ENCODE data around the gene OR2F1.

OR2F1 gene

DNA sequence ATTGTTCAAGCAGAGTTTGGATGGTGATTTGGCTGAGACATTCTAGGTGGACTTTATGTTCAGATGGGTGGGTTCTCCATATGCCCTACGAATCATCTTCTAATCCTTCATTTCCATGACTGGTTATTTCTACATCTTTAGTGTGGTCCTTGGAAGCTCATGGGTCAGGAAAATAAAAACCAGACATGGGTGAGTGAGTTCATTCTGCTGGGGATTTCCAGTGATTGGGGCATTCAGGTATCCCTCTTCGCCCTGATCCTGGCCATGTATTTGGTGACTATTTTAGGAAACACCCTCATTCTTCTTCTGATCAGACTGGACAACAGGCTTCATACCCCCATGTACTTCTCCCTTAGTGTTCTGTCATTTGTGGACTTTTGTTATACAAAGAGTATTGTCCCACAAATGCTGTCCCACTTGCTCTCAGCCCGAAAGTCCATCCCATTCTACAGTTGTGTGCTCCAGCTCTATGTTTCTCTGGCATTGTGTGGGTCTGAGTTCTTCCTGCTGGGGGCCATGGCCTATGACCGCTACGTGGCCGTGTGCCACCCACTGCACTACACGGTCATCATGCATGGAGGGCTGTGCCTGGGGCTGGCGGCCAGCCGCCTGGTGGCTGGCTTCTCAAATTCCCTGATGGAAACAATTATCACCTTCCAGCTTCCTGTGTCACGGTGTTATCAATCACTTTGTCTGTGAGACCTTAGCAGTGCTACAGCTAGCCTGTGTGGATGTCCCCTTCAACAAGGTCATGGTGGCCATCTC is 26.3 kb downstream of the OR2F1 start:
- H3K4me1 ChIP-seq (ENCODE audit: control insufficient read depth, insufficient read depth, low read length, unreplicated experiment): peaks cover 27% of the 10 kb centered on the region
- H2AFZ ChIP-seq (ENCODE audit: low read length, unreplicated experiment): no peak overlapping the region
- H3K4me3 ChIP-seq (ENCODE audit: low read depth, low read length): no peak overlapping the region
- peak overlapping the region; percentile 80; the same call in 1 of the 2 replicates for H3K27ac ChIP-seq (ENCODE audit: low read depth, low read length)
- no peaks in the 10 kb centered on the region for H3K27me3 ChIP-seq (ENCODE audit: insufficient read depth, low read length)
- no peaks in the 10 kb centered on the region for H3K36me3 ChIP-seq (ENCODE audit: insufficient read depth, low read length)
- H3K79me2 ChIP-seq (ENCODE audit: control insufficient read depth, insufficient read depth, low read length, unreplicated experiment): no peaks in the 10 kb centered on the region

DNA sequence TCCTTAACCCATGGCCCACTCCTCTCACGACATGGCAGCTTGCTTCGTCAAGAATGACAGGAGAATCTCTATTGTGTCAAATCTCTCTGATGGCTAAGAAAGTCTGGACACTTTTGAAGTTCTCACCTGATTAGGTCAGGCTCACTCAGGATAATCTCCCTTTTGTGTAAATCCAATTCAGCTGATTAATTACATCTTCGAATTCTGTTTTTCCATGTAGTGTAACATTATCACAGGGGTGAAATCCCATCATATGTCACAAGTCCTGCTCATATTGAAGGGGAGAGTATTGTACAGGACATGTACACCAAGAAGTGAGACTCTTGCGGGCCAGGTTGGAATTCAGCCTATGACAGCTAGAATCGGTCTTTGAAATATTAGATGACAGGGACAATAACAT is 29.3 kb downstream of the OR2F1 start:
- no peak overlapping the region for H3K4me3 ChIP-seq (ENCODE audit: low read depth, low read length)
- no peak overlapping the region for H3K27ac ChIP-seq (ENCODE audit: low read depth, low read length)
- H3K4me1 ChIP-seq (ENCODE audit: control insufficient read depth, insufficient read depth, low read length, unreplicated experiment): peaks cover 28% of the 10 kb centered on the region
- H3K36me3 ChIP-seq (ENCODE audit: insufficient read depth, low read length): no peaks in the 10 kb centered on the region
- H3K79me2 ChIP-seq (ENCODE audit: control insufficient read depth, insufficient read depth, low read length, unreplicated experiment): no peaks in the 10 kb centered on the region
- no peak overlapping the region for H2AFZ ChIP-seq (ENCODE audit: low read length, unreplicated experiment)
- H3K27me3 ChIP-seq (ENCODE audit: insufficient read depth, low read length): no peaks in the 10 kb centered on the region

DNA sequence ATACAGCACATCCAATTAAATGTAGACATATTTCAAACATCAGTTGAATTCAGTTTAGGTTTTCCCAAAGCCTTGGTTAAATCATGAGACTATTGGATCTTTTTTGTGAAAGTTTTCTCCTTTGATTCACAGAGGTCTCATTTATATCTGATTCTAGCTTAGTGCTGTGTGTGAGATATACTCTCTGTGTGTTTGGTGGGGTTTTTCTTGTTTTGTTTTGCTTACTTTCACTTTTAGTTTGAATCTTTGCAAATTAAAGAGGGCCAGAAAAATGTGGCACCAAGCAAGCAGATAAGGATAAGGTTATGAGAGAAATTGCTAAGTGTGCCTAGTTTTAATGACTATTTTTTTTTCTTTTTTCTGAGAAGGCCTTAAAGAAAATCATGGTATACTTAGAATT is 32.9 kb downstream of the OR2F1 start:
- peak overlapping the region; percentile 98 for H2AFZ ChIP-seq (ENCODE audit: low read length, unreplicated experiment)
- H3K36me3 ChIP-seq (ENCODE audit: insufficient read depth, low read length): no peaks in the 10 kb centered on the region
- H3K4me3 ChIP-seq (ENCODE audit: low read depth, low read length): peak overlapping the region; percentile 48
- H3K27ac ChIP-seq (ENCODE audit: low read depth, low read length): no peak overlapping the region
- H3K27me3 ChIP-seq (ENCODE audit: insufficient read depth, low read length): no peaks in the 10 kb centered on the region
- H3K4me1 ChIP-seq (ENCODE audit: control insufficient read depth, insufficient read depth, low read length, unreplicated experiment): peaks cover 8% of the 10 kb centered on the region
- no peaks in the 10 kb centered on the region for H3K79me2 ChIP-seq (ENCODE audit: control insufficient read depth, insufficient read depth, low read length, unreplicated experiment)

DNA sequence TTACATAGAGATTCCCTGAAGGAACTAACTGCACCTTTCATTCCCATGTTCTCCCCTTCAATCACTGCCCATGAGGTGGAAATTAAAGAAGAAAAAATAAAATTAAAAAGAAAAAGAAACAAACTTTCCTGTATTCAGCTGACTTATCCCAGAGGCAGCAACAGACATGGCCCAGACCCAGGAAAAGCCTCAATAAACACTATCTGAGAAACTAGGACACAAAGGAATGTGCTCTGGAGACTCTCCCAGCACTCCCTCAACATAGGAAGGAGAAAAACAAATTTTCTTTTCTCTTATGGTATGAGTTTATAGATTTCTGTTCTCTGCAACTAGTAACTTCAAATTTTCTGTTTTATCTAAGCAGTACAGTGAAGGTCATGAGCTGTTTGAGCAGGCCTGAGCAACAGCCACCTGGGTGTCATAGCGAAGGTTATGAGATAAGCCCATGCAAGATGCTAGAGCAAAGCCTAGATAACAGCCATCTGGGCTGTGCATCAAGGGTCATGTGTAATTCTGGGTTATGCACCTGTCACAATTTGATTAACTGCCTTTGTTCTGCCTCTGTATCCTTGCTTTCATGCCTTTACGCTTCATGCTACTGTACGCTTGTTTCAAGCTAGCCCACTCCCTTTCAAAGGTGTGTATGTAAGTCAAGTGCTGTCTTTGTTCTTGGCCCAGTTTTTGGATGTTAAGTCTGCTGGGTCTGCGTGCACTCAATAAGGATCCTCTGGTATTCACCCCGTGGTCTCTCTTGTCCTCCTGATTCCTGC is 34.5 kb downstream of the OR2F1 start:
- no peak overlapping the region for H3K27ac ChIP-seq (ENCODE audit: low read depth, low read length)
- peaks cover 8% of the 10 kb centered on the region for H3K4me1 ChIP-seq (ENCODE audit: control insufficient read depth, insufficient read depth, low read length, unreplicated experiment)
- no peak overlapping the region for H2AFZ ChIP-seq (ENCODE audit: low read length, unreplicated experiment)
- no peaks in the 10 kb centered on the region for H3K27me3 ChIP-seq (ENCODE audit: insufficient read depth, low read length)
- H3K4me3 ChIP-seq (ENCODE audit: low read depth, low read length): no peak overlapping the region
- no peaks in the 10 kb centered on the region for H3K36me3 ChIP-seq (ENCODE audit: insufficient read depth, low read length)
- H3K79me2 ChIP-seq (ENCODE audit: control insufficient read depth, insufficient read depth, low read length, unreplicated experiment): no peaks in the 10 kb centered on the region

DNA sequence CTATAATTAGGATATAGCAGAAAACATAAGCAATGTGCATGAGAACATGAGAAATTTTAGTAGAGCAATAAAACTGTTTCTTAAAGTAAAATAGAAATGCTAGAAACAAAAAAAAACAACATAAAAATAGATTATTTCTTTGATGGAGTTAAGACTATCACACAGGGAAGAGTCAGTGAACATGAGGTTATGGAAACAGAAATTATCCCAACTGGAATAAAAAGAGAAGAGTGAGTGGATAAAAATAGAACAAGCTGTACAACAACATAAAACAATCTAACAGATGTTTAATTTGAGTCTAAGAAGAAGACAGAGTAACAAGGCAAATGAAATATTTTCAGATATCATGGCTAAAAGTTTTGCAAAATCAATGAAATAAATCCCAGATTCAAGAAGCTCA is 38.0 kb downstream of the OR2F1 start:
- Histone ChIP-seq H3K27me3 (ENCODE audit: insufficient read depth, low read length) (no peaks in the 10 kb centered on the region), H3K27ac (ENCODE audit: low read depth, low read length) (no peak overlapping the region), H3K4me3 (ENCODE audit: low read depth, low read length) (no peak overlapping the region), H2AFZ (ENCODE audit: low read length, unreplicated experiment) (no peak overlapping the region), H3K79me2 (ENCODE audit: control insufficient read depth, insufficient read depth, low read length, unreplicated experiment) (no peaks in the 10 kb centered on the region), H3K4me1 (ENCODE audit: control insufficient read depth, insufficient read depth, low read length, unreplicated experiment) (peaks cover 6% of the 10 kb centered on the region), H3K36me3 (ENCODE audit: insufficient read depth, low read length) (no peaks in the 10 kb centered on the region)

DNA sequence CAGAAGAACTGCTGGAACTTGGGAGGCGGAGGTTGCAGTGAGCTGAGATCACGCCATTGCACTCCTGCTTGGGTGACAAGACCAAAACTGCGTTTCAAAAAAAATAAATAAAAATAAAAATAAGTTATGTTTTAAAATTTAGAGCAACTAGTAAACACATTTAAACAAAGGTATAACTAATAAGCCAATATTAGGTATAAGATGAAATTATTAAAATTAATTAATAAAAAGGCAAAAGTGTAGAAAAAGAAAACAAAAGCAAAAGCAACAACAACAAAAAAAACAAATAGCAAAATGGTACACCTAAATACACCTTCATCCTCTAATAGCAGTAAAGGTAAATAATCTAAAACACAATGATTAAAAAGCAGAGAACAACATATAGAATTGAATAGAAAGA is 39.3 kb downstream of the OR2F1 start:
- H3K27ac ChIP-seq (ENCODE audit: low read depth, low read length): no peak overlapping the region
- H3K27me3 ChIP-seq (ENCODE audit: insufficient read depth, low read length): no peaks in the 10 kb centered on the region
- H3K4me1 ChIP-seq (ENCODE audit: control insufficient read depth, insufficient read depth, low read length, unreplicated experiment): no peaks in the 10 kb centered on the region
- no peak overlapping the region for H3K4me3 ChIP-seq (ENCODE audit: low read depth, low read length)
- H3K79me2 ChIP-seq (ENCODE audit: control insufficient read depth, insufficient read depth, low read length, unreplicated experiment): no peaks in the 10 kb centered on the region
- no peaks in the 10 kb centered on the region for H3K36me3 ChIP-seq (ENCODE audit: insufficient read depth, low read length)
- no peak overlapping the region for H2AFZ ChIP-seq (ENCODE audit: low read length, unreplicated experiment)

DNA sequence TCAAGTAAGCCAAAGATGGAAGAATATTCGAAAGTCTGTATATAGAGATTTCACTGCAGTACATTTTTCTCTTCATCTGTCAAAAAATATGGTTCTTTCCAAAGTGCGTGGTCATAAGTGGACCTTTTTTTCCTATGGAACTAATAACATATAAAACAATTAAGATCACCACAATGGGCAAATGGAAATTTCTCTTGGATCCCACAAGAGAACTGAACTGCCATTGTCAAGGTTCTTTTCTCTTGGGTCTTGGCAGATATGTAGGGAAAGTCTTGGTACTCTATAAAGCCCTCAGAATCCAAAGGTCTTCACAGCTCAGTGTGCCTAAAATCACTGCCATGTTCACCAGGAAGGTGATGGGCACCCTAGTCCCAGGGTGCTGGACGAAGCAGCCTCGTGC is 45.4 kb downstream of the OR2F1 start, which contains the start of gene OR6B1:
TSS of gene OR6B1 (plus strand) at position 301 of the 400 bp plus-strand sequence. CDS start 3,677 bp downstream, outside the sequence.
- Histone ChIP-seq H3K36me3 (ENCODE audit: insufficient read depth, low read length) (no peaks in the 10 kb centered on the region), H3K4me3 (ENCODE audit: low read depth, low read length) (no peak within 1 kb of the TSS), H3K4me1 (ENCODE audit: control insufficient read depth, insufficient read depth, low read length, unreplicated experiment) (peaks cover 9% of the 10 kb centered on the region), H2AFZ (ENCODE audit: low read length, unreplicated experiment) (no peak within 1 kb of the TSS), H3K27me3 (ENCODE audit: insufficient read depth, low read length) (no peaks in the 10 kb centered on the region), H3K27ac (ENCODE audit: low read depth, low read length) (no peak within 1 kb of the TSS), H3K79me2 (ENCODE audit: control insufficient read depth, insufficient read depth, low read length, unreplicated experiment) (no peaks in the 10 kb centered on the region)

DNA sequence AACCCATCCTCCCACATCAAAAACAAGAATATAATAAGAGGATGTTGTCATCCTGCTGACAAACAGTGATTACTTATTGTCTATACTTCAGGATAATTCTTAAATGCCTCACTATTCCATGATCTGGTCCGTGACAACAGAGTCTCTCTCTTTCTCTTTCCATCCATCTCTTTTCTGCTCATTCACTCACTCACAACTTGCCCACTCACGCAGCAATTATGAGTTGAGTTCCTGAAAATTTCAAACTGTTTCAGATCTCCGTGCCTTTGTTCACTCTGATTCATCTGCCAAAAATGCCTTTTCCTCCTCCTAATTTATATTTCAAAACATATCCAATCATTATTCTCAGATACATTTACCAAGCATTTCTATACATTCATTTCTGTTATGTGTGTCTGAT is 46.9 kb downstream of the OR2F1 start:
- Histone ChIP-seq H3K27me3 (ENCODE audit: insufficient read depth, low read length) (no peaks in the 10 kb centered on the region), H3K27ac (ENCODE audit: low read depth, low read length) (no peak overlapping the region), H2AFZ (ENCODE audit: low read length, unreplicated experiment) (peak overlapping the region; percentile 91), H3K4me1 (ENCODE audit: control insufficient read depth, insufficient read depth, low read length, unreplicated experiment) (peaks cover 9% of the 10 kb centered on the region), H3K79me2 (ENCODE audit: control insufficient read depth, insufficient read depth, low read length, unreplicated experiment) (no peaks in the 10 kb centered on the region), H3K36me3 (ENCODE audit: insufficient read depth, low read length) (no peaks in the 10 kb centered on the region), H3K4me3 (ENCODE audit: low read depth, low read length) (peak overlapping the region; percentile 9; the same call in 1 of the 2 replicates)

DNA sequence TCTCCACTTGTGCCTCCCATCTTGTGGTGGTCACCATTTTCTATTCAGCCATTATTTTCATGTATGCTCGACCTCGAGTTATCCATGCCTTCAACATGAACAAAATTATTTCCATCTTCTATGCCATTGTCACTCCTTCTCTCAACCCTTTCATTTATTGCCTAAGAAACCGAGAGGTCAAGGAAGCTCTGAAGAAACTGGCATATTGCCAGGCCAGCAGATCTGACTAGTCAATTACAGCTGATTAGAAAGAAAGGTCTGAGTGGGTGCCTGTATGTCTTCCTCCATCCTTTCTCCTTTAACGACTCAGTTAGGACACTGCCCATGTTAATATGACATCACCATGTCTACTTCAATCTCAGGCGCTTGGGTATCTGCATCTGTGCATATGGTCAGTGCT is 50.1 kb downstream of the OR2F1 start:
- Histone ChIP-seq H3K4me1 (ENCODE audit: control insufficient read depth, insufficient read depth, low read length, unreplicated experiment) (peaks cover 9% of the 10 kb centered on the region), H3K36me3 (ENCODE audit: insufficient read depth, low read length) (no peaks in the 10 kb centered on the region), H3K27ac (ENCODE audit: low read depth, low read length) (no peak overlapping the region), H3K79me2 (ENCODE audit: control insufficient read depth, insufficient read depth, low read length, unreplicated experiment) (no peaks in the 10 kb centered on the region), H3K27me3 (ENCODE audit: insufficient read depth, low read length) (no peaks in the 10 kb centered on the region), H2AFZ (ENCODE audit: low read length, unreplicated experiment) (no peak overlapping the region), H3K4me3 (ENCODE audit: low read depth, low read length) (no peak overlapping the region)

DNA sequence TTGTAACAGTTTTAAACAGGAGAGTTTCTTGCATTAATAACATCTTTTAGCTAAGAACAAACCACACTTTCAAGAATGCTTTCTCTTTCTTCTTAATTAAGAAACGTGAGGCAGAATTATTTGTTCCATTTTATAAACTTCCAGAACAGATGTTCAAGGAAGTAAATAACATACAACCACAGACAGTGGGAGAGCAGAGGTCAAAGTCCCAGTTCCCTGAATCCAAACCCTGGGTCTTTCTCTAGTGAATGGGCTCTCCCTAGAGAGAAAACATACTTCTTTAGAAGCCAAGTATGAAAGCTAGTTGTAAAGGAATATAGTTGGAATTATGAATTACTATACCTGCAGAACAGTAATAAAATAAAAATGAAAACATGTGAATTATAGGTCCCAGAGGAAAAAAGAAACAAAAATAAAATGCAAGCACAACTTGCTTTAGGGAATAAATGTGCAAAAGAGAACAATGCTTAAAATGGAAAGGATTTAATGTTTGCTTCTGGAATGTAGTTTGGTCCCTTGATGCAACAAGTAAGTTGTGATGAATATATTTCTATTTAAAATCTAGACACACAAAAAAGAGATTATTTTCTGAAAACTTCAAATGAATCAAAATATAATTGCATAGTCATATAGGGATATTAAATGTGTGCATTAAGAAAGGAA is 51.5 kb downstream of the OR2F1 start:
- no peaks in the 10 kb centered on the region for H3K36me3 ChIP-seq (ENCODE audit: insufficient read depth, low read length)
- H3K4me3 ChIP-seq (ENCODE audit: low read depth, low read length): no peak overlapping the region
- H2AFZ ChIP-seq (ENCODE audit: low read length, unreplicated experiment): no peak overlapping the region
- H3K79me2 ChIP-seq (ENCODE audit: control insufficient read depth, insufficient read depth, low read length, unreplicated experiment): no peaks in the 10 kb centered on the region
- H3K27me3 ChIP-seq (ENCODE audit: insufficient read depth, low read length): no peaks in the 10 kb centered on the region
- H3K27ac ChIP-seq (ENCODE audit: low read depth, low read length): no peak overlapping the region
- peaks cover 6% of the 10 kb centered on the region for H3K4me1 ChIP-seq (ENCODE audit: control insufficient read depth, insufficient read depth, low read length, unreplicated experiment)

All from ACC112 (cell line).